ENCODE data around the gene RAD9A.

The RAD9A gene

DNA sequence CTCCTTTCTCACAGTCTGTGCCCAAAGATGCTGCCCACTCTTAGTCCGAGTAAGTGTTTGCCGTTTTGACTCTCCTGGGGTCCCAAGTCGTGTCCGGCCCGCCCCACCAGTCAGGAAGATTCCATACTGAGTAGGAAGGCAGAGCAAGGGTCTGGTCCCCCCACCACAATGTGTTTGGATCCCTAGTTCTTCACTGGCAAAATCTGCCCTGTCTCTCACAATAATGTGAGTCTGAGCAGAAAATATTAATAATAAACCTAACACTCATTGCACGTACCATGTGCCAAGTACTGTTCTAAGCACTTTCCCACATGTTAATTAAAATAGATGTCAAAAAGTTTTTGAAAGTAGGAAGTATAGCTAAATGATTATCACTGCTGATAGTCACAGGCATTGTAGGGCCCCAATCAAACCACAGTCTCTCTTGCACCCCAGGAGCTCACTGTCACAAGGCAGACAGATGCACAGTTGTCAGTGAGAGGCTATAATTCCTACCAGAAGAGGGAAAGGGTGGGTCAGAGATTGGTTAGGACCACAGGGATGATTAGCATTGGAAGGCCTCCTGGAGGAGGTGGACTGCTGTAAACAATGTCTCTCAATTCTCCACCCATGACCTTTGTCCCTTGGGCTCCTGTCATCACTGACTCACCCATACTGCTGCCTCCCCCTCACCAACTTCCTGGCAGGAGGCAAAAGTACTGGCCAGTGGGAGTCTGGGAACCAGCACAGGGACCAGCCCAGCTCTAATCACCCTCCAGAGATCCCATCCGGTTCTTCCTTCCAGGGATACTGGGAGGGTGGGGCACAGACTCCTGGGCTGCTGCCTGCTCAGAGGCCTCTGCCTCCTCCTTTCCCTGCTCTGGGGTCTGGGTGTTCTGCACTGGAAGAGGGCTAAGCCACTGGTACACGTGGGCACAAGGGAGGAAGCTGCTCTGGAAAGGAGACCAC is 37.4 kb upstream of the RAD9A start:
- Histone ChIP-seq H2AFZ (ENCODE audit: low read depth, low read length) (peak overlapping the region; percentile 72), H3K9me3 (ENCODE audit: low read length) (no peaks in the 10 kb centered on the region), H3K27me3 (ENCODE audit: insufficient read depth, low read length) (no peaks in the 10 kb centered on the region), H3K4me3 (ENCODE audit: low read length) (peak overlapping the region; percentile 61), H3K4me1 (ENCODE audit: insufficient read depth, low read length) (peaks cover 29% of the 10 kb centered on the region), H3K36me3 (ENCODE audit: insufficient read depth, low read length) (no peaks in the 10 kb centered on the region)

DNA sequence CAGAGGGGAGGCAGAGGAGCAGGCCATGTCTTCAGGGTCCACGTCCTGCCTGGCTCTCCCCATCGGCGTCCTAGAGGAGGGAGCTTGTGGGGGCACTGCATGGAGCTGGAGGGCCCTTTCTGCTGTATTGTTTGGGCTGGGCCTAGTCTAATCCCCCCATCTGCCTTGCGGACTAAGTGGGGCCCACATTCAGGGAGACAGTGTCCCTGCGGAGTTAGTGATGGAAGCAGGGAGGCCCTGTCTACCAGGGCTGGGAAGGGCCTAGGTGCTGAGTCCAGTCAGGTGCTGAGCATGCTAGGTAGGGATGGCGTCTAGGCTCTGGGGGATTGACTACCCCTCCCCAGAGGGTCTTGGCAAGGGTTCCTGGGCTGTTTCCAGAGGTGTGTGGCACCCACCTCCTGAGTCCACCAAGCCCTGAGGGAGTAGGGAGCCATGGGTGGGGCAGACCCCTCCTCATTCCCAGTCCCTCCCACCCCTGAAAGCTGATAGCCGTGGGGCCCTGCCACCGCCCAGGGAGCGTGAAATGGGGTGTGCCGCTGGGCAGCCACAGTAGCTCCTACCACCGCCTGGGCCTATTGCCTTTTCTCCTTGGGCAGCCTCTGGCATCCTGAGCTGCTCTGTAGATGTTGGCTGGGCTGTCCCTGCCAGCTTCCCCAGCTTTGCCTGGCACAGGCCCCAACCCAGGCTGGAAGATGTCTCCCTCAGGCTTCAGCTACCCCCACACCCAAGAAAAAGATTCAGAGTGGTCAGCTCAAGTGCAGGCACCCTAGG is 36.6 kb upstream of the RAD9A start:
- H3K4me3 ChIP-seq (ENCODE audit: low read length) = no peak overlapping the region
- H2AFZ ChIP-seq (ENCODE audit: low read depth, low read length) = no peak overlapping the region
- H3K4me1 ChIP-seq (ENCODE audit: insufficient read depth, low read length) = peaks cover 29% of the 10 kb centered on the region
- H3K9me3 ChIP-seq (ENCODE audit: low read length) = no peaks in the 10 kb centered on the region
- no peaks in the 10 kb centered on the region for H3K36me3 ChIP-seq (ENCODE audit: insufficient read depth, low read length)
- no peaks in the 10 kb centered on the region for H3K27me3 ChIP-seq (ENCODE audit: insufficient read depth, low read length)

GRCh38 chr11:67355794-67356386 is 35.9 kb upstream of the RAD9A start:
- Histone ChIP-seq H3K4me3 (ENCODE audit: low read length) (no peak overlapping the region), H3K4me1 (ENCODE audit: insufficient read depth, low read length) (peaks cover 29% of the 10 kb centered on the region), H3K36me3 (ENCODE audit: insufficient read depth, low read length) (no peaks in the 10 kb centered on the region), H3K9me3 (ENCODE audit: low read length) (no peaks in the 10 kb centered on the region), H3K27me3 (ENCODE audit: insufficient read depth, low read length) (no peaks in the 10 kb centered on the region), H2AFZ (ENCODE audit: low read depth, low read length) (no peak overlapping the region)

DNA sequence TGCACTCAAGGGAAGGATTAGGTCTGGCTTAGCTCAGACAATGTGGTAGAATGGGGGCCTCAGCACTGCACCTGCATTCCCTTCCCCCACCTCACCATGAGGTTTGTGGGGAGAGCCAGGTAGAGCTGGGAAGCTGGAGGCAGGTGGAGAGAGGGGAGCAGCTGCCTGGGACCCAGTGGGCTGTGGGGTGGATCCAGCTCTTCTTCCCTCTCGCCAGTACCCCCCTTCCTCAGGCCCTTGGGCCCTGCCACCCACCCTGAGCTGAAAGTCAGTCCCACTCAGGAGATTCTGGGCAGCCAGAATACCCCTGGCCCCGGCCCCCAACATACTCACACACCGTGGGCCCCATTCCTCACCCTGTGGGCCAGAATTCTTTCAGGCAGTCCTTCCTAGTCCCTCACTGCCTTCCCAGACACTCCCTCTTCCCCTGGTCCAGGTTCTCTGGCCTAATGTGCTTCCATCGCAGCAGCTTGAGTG is 35.4 kb upstream of the RAD9A start:
- no peaks in the 10 kb centered on the region for H3K36me3 ChIP-seq (ENCODE audit: insufficient read depth, low read length)
- no peaks in the 10 kb centered on the region for H3K9me3 ChIP-seq (ENCODE audit: low read length)
- H3K27me3 ChIP-seq (ENCODE audit: insufficient read depth, low read length) = no peaks in the 10 kb centered on the region
- H2AFZ ChIP-seq (ENCODE audit: low read depth, low read length) = no peak overlapping the region
- no peak overlapping the region for H3K4me3 ChIP-seq (ENCODE audit: low read length)
- H3K4me1 ChIP-seq (ENCODE audit: insufficient read depth, low read length) = peaks cover 27% of the 10 kb centered on the region

GRCh38 chr11:67356864-67357561 is 34.8 kb upstream of the RAD9A start:
- Histone ChIP-seq H2AFZ (ENCODE audit: low read depth, low read length) (no peak overlapping the region), H3K4me3 (ENCODE audit: low read length) (no peak overlapping the region), H3K4me1 (ENCODE audit: insufficient read depth, low read length) (peaks cover 26% of the 10 kb centered on the region), H3K9me3 (ENCODE audit: low read length) (no peaks in the 10 kb centered on the region), H3K36me3 (ENCODE audit: insufficient read depth, low read length) (no peaks in the 10 kb centered on the region), H3K27me3 (ENCODE audit: insufficient read depth, low read length) (no peaks in the 10 kb centered on the region)

- peaks cover 19% of the 10 kb centered on the region for H3K4me1 ChIP-seq (ENCODE audit: insufficient read depth, low read length)
- no peaks in the 10 kb centered on the region for H3K27me3 ChIP-seq (ENCODE audit: insufficient read depth, low read length)
- H3K4me3 ChIP-seq (ENCODE audit: low read length) = no peak overlapping the region
- no peaks in the 10 kb centered on the region for H3K9me3 ChIP-seq (ENCODE audit: low read length)
- no peaks in the 10 kb centered on the region for H3K36me3 ChIP-seq (ENCODE audit: insufficient read depth, low read length)
- no peak overlapping the region for H2AFZ ChIP-seq (ENCODE audit: low read depth, low read length)
Observed at GRCh38 chr11:67357831-67358670, 33.7 kb upstream of the RAD9A start.

- Histone ChIP-seq H3K4me3 (ENCODE audit: low read length) (no peak overlapping the region), H3K9me3 (ENCODE audit: low read length) (no peaks in the 10 kb centered on the region), H3K36me3 (ENCODE audit: insufficient read depth, low read length) (peaks cover 5% of the 10 kb centered on the region), H2AFZ (ENCODE audit: low read depth, low read length) (no peak overlapping the region), H3K27me3 (ENCODE audit: insufficient read depth, low read length) (no peaks in the 10 kb centered on the region), H3K4me1 (ENCODE audit: insufficient read depth, low read length) (no peaks in the 10 kb centered on the region)
Observed at GRCh38 chr11:67364169-67364568, 27.6 kb upstream of the RAD9A start.

DNA sequence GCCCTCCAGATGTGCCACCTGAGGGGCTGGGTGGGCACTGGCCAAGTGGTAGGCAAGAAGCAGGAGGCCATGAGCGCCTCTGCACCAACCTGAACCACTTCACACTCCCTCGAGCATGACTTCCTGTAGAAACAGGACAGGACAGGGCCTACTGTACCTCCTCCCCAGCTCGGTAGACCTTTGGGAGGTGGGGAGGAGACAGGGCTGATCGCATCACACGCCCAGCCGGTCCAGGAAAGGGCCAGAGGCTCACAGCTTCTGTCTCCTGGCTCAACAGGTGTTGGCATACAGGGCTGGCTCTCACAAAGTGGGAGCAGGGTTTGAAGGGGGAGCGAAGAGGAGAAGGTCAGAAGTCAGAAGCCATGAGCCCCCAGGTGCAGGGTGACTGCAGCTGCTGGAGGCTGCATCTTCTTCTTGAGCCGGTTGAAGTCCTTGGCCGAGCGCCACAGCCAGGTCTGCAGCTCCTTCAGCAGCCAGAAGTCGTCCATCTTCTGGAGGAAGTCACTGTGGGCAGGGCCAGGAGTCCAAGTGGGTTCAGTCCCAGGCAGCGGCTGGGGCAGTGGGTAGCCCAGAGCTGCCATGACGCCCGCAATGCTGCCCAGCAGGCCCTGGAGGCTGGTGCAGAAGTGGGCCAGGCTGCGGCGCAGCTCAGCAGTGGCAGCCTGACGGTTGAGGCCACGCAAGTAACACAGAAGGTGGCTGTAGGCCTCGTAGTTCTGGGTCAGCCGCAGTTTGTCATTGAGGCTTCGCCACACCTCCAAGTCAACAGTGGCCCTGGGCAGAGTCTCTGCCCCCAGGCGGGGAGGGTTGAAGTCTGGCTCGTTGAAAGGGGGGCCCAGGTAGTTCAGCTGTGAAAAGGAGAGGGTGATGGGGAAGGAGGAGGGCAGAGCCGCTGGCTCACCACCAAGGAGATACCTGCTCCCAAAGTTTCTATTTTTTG is 26.7 kb upstream of the RAD9A start:
- H3K36me3 ChIP-seq (ENCODE audit: insufficient read depth, low read length) = peaks cover 5% of the 10 kb centered on the region
- no peaks in the 10 kb centered on the region for H3K9me3 ChIP-seq (ENCODE audit: low read length)
- H2AFZ ChIP-seq (ENCODE audit: low read depth, low read length) = no peak overlapping the region
- H3K4me1 ChIP-seq (ENCODE audit: insufficient read depth, low read length) = no peaks in the 10 kb centered on the region
- no peak overlapping the region for H3K4me3 ChIP-seq (ENCODE audit: low read length)
- H3K27me3 ChIP-seq (ENCODE audit: insufficient read depth, low read length) = no peaks in the 10 kb centered on the region

- H3K4me3 ChIP-seq (ENCODE audit: low read length) = no peak overlapping the region
- no peak overlapping the region for H2AFZ ChIP-seq (ENCODE audit: low read depth, low read length)
- peaks cover 4% of the 10 kb centered on the region for H3K4me1 ChIP-seq (ENCODE audit: insufficient read depth, low read length)
- H3K9me3 ChIP-seq (ENCODE audit: low read length) = no peaks in the 10 kb centered on the region
- H3K36me3 ChIP-seq (ENCODE audit: insufficient read depth, low read length) = peaks cover 5% of the 10 kb centered on the region
- H3K27me3 ChIP-seq (ENCODE audit: insufficient read depth, low read length) = no peaks in the 10 kb centered on the region
Observed at GRCh38 chr11:67365736-67366444, 25.9 kb upstream of the RAD9A start.

DNA sequence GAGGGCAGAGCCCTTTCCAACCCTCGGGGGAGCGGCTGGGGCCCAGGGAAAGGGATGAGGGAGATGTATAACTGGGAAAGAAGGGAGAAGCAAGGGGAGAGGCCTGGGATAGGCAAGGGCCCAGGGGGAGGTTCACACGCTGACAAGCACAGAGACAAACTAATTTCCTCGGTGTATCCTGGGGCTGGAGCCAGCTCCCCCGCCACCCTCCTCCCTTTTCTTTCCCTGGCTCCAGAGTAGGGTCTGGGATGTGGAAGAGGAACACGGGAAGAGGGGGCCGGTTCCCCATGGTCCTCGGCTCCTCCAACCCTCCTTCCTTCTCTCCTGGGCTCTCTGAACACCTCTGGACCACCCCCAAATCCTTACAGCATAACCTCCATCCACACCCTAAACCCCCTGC is 25.2 kb upstream of the RAD9A start:
- Histone ChIP-seq H2AFZ (ENCODE audit: low read depth, low read length) (no peak overlapping the region), H3K27me3 (ENCODE audit: insufficient read depth, low read length) (no peaks in the 10 kb centered on the region), H3K36me3 (ENCODE audit: insufficient read depth, low read length) (peaks cover 5% of the 10 kb centered on the region), H3K4me1 (ENCODE audit: insufficient read depth, low read length) (peaks cover 11% of the 10 kb centered on the region), H3K9me3 (ENCODE audit: low read length) (no peaks in the 10 kb centered on the region), H3K4me3 (ENCODE audit: low read length) (no peak overlapping the region)

Data from neuron (in vitro differentiated cells).